Measurements from ENCODE around the gene PCNA. TPM values are rescaled to one million over a fixed set of nuclear protein-coding genes. Genes with fewer than 3 reads are reported as not detected.

Gene PCNA
- polyA plus RNA-seq, 1 donor (not counting 4 experiments of a cell fraction or from before 2014, with no cell fraction given) = 130 TPM

- dilution Hi-C loops (cut with MboI; ENCODE audit: extremely low pct_ligation_motif_present, low sequenced_read_pairs) = no loop called here
Observed at GRCh38 chr20:5070570-5070969, 49.2 kb downstream of the PCNA start.

GRCh38 chr20:5070081-5070480 lies 49.7 kb downstream of the PCNA start:
- H3K36me3 ChIP-seq (ENCODE audit: control insufficient read depth in 2 of 2, extremely low read depth in 1 of 2, insufficient read depth in 2 of 2, low read length in 2 of 2) = no peaks in the 10 kb centered on the region
- H3K27me3 ChIP-seq (ENCODE audit: control insufficient read depth, extremely low read depth, insufficient read depth, low read length) = no peaks in the 10 kb centered on the region
- FAIRE-seq (no peak), DNase-seq (ENCODE audit: low read depth, low spot score) (no peak)
- no peaks in the 10 kb centered on the region for H4K20me1 ChIP-seq (ENCODE audit: control insufficient read depth, extremely low read depth, insufficient read depth, low read length)
- no peak overlapping the region for H3K4me2 ChIP-seq (ENCODE audit: control insufficient read depth, extremely low read depth, insufficient read depth, low read depth, low read length)
- no peaks in the 10 kb centered on the region for H3K9me3 ChIP-seq (ENCODE audit: control insufficient read depth, low read depth, low read length)
- no peak overlapping the region for H3K4me3 ChIP-seq (ENCODE audit: control insufficient read depth in 2 of 3, extremely low read depth in 1 of 3, insufficient read depth in 2 of 3, low read depth in 1 of 3, low read length in 3 of 3)
- H3K9ac ChIP-seq (ENCODE audit: control insufficient read depth, extremely low read depth, insufficient read depth, low read length) = no peak overlapping the region
- TF ChIP-seq EZH2 (IDR thresholded peaks at IDR 0.05; ENCODE audit: low read length) = no peak
- no peak for TF ChIP-seq CTCF (optimal IDR thresholded peaks at IDR 0.05 in 1 of 3, IDR thresholded peaks at IDR 0.05 in 1 of 3, conservative IDR thresholded peaks at IDR 0.05 in 1 of 3; ENCODE audit: extremely low read depth in 1 of 3, insufficient read depth in 2 of 3, low read length in 3 of 3)
- no peak overlapping the region for H3K27ac ChIP-seq (ENCODE audit: control insufficient read depth, insufficient read depth, low read length)
- H3K4me1 ChIP-seq (ENCODE audit: control insufficient read depth, extremely low read depth, insufficient read depth, low read length) = peaks cover 27% of the 10 kb centered on the region
- H3K79me2 ChIP-seq (ENCODE audit: control insufficient read depth, insufficient read depth, low read length) = no peaks in the 10 kb centered on the region
- no peak overlapping the region for H2AFZ ChIP-seq (ENCODE audit: control insufficient read depth, low read length)
- no peaks in the 10 kb centered on the region for H3K9me1 ChIP-seq (ENCODE audit: control insufficient read depth, extremely low read depth, insufficient read depth, low read length)
- dilution Hi-C loops (cut with MboI; ENCODE audit: extremely low pct_ligation_motif_present, low sequenced_read_pairs) = no loop called here

More at GRCh38 chr20:5070570-5070969, 49.2 kb downstream of the PCNA start:
- Histone ChIP-seq H3K79me2 (ENCODE audit: control insufficient read depth, insufficient read depth, low read length) (no peaks in the 10 kb centered on the region), H3K27ac (ENCODE audit: control insufficient read depth, insufficient read depth, low read length) (no peak overlapping the region), H3K9me1 (ENCODE audit: control insufficient read depth, extremely low read depth, insufficient read depth, low read length) (no peaks in the 10 kb centered on the region), H3K27me3 (ENCODE audit: control insufficient read depth, extremely low read depth, insufficient read depth, low read length) (no peaks in the 10 kb centered on the region), H3K4me3 (ENCODE audit: control insufficient read depth in 2 of 3, extremely low read depth in 1 of 3, insufficient read depth in 2 of 3, low read depth in 1 of 3, low read length in 3 of 3) (no peak overlapping the region), H3K4me1 (ENCODE audit: control insufficient read depth, extremely low read depth, insufficient read depth, low read length) (peaks cover 23% of the 10 kb centered on the region), H3K9ac (ENCODE audit: control insufficient read depth, extremely low read depth, insufficient read depth, low read length) (no peak overlapping the region), H3K36me3 (ENCODE audit: control insufficient read depth in 2 of 2, extremely low read depth in 1 of 2, insufficient read depth in 2 of 2, low read length in 2 of 2) (no peaks in the 10 kb centered on the region), H4K20me1 (ENCODE audit: control insufficient read depth, extremely low read depth, insufficient read depth, low read length) (no peaks in the 10 kb centered on the region), H3K4me2 (ENCODE audit: control insufficient read depth, extremely low read depth, insufficient read depth, low read depth, low read length) (no peak overlapping the region), H2AFZ (ENCODE audit: control insufficient read depth, low read length) (no peak overlapping the region), H3K9me3 (ENCODE audit: control insufficient read depth, low read depth, low read length) (no peaks in the 10 kb centered on the region)
- DNase-seq (ENCODE audit: low read depth, low spot score) = no peak
- TF ChIP-seq EZH2 (IDR thresholded peaks at IDR 0.05; ENCODE audit: low read length) (no peak), CTCF (optimal IDR thresholded peaks at IDR 0.05 in 1 of 3, IDR thresholded peaks at IDR 0.05 in 1 of 3, conservative IDR thresholded peaks at IDR 0.05 in 1 of 3; ENCODE audit: extremely low read depth in 1 of 3, insufficient read depth in 2 of 3, low read length in 3 of 3) (no peak)
- FAIRE-seq = no peak

Measured in keratinocyte (primary cell).